H1 (cell line): ENCODE measurements around the gene TCF21. TPM values are rescaled to one million over a fixed set of nuclear protein-coding genes. Genes with fewer than 3 reads are reported as not detected.

Source experiments
- CTCF ChIA-PET: fragments of 300-600 bp; sonication (Branson Sonifier 250); formaldehyde crosslinking; loops from one replicate; lab custom pipeline; 2021; ENCODE audit not compliant: partially characterized antibody; lab: Charles Lee
- POLR2A ChIA-PET: fragments of 300-600 bp; sonication (Branson Sonifier 250); formaldehyde crosslinking; loops from one replicate; lab custom pipeline; 2021; ENCODE audit warnings: inconsistent platforms; ENCODE audit not compliant: partially characterized antibody; lab: Charles Lee
- DNase-seq, 2 experiments: peaks; one replicate each; pipeline versions ENCODE4 v3.0.0 to v3.0.0-alpha.2; 2010 to 2022; ENCODE audit warnings: low spot score in 2 of 2, low read depth in 1 of 2, mixed read lengths in 1 of 2
- FAIRE-seq: peaks from 2 replicates; lab custom pipeline; 2011; peaks lifted over from hg19 to GRCh38; lab: Jason Lieb, UNC
- H2AFZ ChIP-seq: 2 replicates; pipeline ENCODE4 v1.8.1; 2012; ENCODE audit warnings: low read length, inconsistent platforms
- H2AK5ac ChIP-seq: 2 replicates; pipeline ENCODE4 v1.6.1; 2013; ENCODE audit warnings: low read depth, low read length
- H2BK120ac ChIP-seq: replicated peaks from 2 replicates; pipeline ENCODE3; 2013; ENCODE audit warnings: low read depth, low read length, inconsistent platforms
- H2BK12ac ChIP-seq: 2 replicates; pipeline ENCODE4 v1.6.1; 2013; ENCODE audit warnings: low read depth, low read length
- H2BK15ac ChIP-seq: 2 replicates; pipeline ENCODE4 v1.6.1; 2013; ENCODE audit warnings: low read length
- H2BK20ac ChIP-seq: 2 replicates; pipeline ENCODE4 v1.6.1; 2013; ENCODE audit warnings: low read length
- H2BK5ac ChIP-seq: 2 replicates; pipeline ENCODE4 v1.6.1; 2013; ENCODE audit warnings: low read depth, low read length
- H3K14ac ChIP-seq: 2 replicates; pipeline ENCODE4 v1.6.1; 2013; ENCODE audit warnings: inconsistent platforms; ENCODE audit not compliant: insufficient read length
- H3K18ac ChIP-seq: 2 replicates; pipeline ENCODE4 v1.6.1; 2013; ENCODE audit warnings: low read length; ENCODE audit errors: extremely low read depth
- H3K23ac ChIP-seq: 2 replicates; pipeline ENCODE4 v1.6.1; 2013; ENCODE audit warnings: inconsistent platforms; ENCODE audit not compliant: insufficient read length
- H3K23me2 ChIP-seq: 2 replicates; pipeline ENCODE4 v1.6.1; 2013; ENCODE audit warnings: low read depth, low read length
- H3K27ac ChIP-seq: 2 replicates; pipeline ENCODE4 v1.6.1; 2011; ENCODE audit warnings: low read depth, low read length, inconsistent platforms
- H3K27me3 ChIP-seq, 4 experiments: replicated peaks in 1 of 4; 1 replicate in 1 of 4; 2 replicates in 3 of 4; pipeline versions ENCODE4 v1.6.1 to v1.8.1; 2011 to 2013; ENCODE audit warnings: low read length in 3 of 4, mild to moderate bottlenecking in 3 of 4, inconsistent platforms in 2 of 4, mixed read lengths in 2 of 4, moderate library complexity in 1 of 4; ENCODE audit not compliant: control insufficient read depth in 3 of 4, insufficient read depth in 3 of 4; ENCODE audit errors: extremely low read depth in 1 of 4
- H3K36me3 ChIP-seq, 4 experiments: 2 replicates each; pipeline versions ENCODE4 v1.6.1 to v1.8.1; 2011 to 2013; ENCODE audit warnings: mild to moderate bottlenecking in 4 of 4, low read length in 3 of 4, moderate library complexity in 2 of 4, control low read depth in 1 of 4, inconsistent platforms in 1 of 4; ENCODE audit not compliant: insufficient read depth in 4 of 4, control insufficient read depth in 2 of 4
- H3K4ac ChIP-seq: replicated peaks from 2 replicates; pipeline ENCODE3; 2013; ENCODE audit warnings: low read length, low read depth, mixed read lengths, inconsistent platforms; ENCODE audit not compliant: insufficient read length
- H3K4me1 ChIP-seq, 4 experiments: replicated peaks in 1 of 4; 1 replicate in 1 of 4; 2 replicates in 3 of 4; pipeline versions ENCODE4 v1.6.1 to v1.8.1; 2011 to 2013; ENCODE audit warnings: low read length in 3 of 4, inconsistent platforms in 2 of 4, mixed read lengths in 1 of 4; ENCODE audit not compliant: insufficient read depth in 4 of 4, control insufficient read depth in 3 of 4
- H3K4me2 ChIP-seq, 2 experiments: 2 replicates each; pipeline versions ENCODE4 v1.6.1 to v1.8.1; 2011 to 2013; ENCODE audit warnings: low read depth in 2 of 2, low read length in 2 of 2, control low read depth in 1 of 2, inconsistent platforms in 1 of 2, mild to moderate bottlenecking in 1 of 2; ENCODE audit not compliant: insufficient read depth in 1 of 2
- H3K4me3 ChIP-seq, 4 experiments: fragments of 200-600, 300-600 bp in 1 of 4; sonication (generic), shearing (Covaris generic), sonication (Bioruptor Twin) in 1 of 4; 2 replicates each; pipeline versions ENCODE4 v1.5.1 to v1.8.1; 2011 to 2016; ENCODE audit warnings: low read length in 4 of 4, low read depth in 3 of 4, control low read depth in 2 of 4, inconsistent platforms in 2 of 4, mild to moderate bottlenecking in 2 of 4, mixed read lengths in 1 of 4, moderate library complexity in 1 of 4; ENCODE audit not compliant: insufficient read depth in 2 of 4; ENCODE audit errors: extremely low read depth in 1 of 4
- H3K56ac ChIP-seq: replicated peaks from 2 replicates; pipeline ENCODE3; 2013; ENCODE audit warnings: low read depth, mild to moderate bottlenecking, mixed read lengths, low read length, inconsistent platforms; ENCODE audit not compliant: insufficient read length
- H3K79me1 ChIP-seq: 2 replicates; pipeline ENCODE4 v1.6.1; 2013; ENCODE audit warnings: low read depth, low read length, control low read depth
- H3K79me2 ChIP-seq, 2 experiments: 2 replicates each; pipeline versions ENCODE4 v1.6.1 to v1.8.1; 2012 to 2013; ENCODE audit warnings: low read length in 2 of 2, mild to moderate bottlenecking in 2 of 2, inconsistent platforms in 1 of 2; ENCODE audit not compliant: insufficient read depth in 2 of 2, control insufficient read depth in 1 of 2
- H3K9ac ChIP-seq, 4 experiments: replicated peaks in 1 of 4; 1 replicate in 1 of 4; 2 replicates in 3 of 4; pipeline versions ENCODE4 v1.6.1 to v1.8.1; 2011 to 2013; ENCODE audit warnings: low read depth in 3 of 4, low read length in 3 of 4, control low read depth in 2 of 4, mild to moderate bottlenecking in 2 of 4, moderate library complexity in 2 of 4, inconsistent platforms in 1 of 4; ENCODE audit errors: extremely low read depth in 1 of 4
- H3K9me3 ChIP-seq, 2 experiments: 2 replicates each; pipeline versions ENCODE4 v1.6.1 to v1.8.1; 2012 to 2013; ENCODE audit warnings: mild to moderate bottlenecking in 2 of 2, moderate library complexity in 2 of 2, control low read depth in 1 of 2, inconsistent platforms in 1 of 2, low read depth in 1 of 2, low read length in 1 of 2, mixed read lengths in 1 of 2; ENCODE audit not compliant: insufficient read depth in 2 of 2
- H4K20me1 ChIP-seq, 2 experiments: replicated peaks in 1 of 2; 2 replicates each; pipeline versions ENCODE3 to v1.8.1; 2011 to 2013; ENCODE audit warnings: inconsistent platforms in 2 of 2, low read length in 2 of 2, mild to moderate bottlenecking in 1 of 2; ENCODE audit not compliant: insufficient read depth in 2 of 2, control insufficient read depth in 1 of 2
- H4K5ac ChIP-seq: 2 replicates; pipeline ENCODE4 v1.6.1; 2013; ENCODE audit warnings: low read length, low read depth, mixed read lengths, inconsistent platforms; ENCODE audit not compliant: insufficient read length
- H4K8ac ChIP-seq: 2 replicates; pipeline ENCODE4 v1.8.0; 2013; ENCODE audit warnings: mild to moderate bottlenecking, moderate library complexity, low read length, inconsistent platforms; ENCODE audit not compliant: insufficient read depth; ENCODE audit errors: extremely low read depth
- H4K91ac ChIP-seq: replicated peaks from 2 replicates; pipeline ENCODE3; 2013; ENCODE audit warnings: low read length, mixed read lengths, inconsistent platforms; ENCODE audit not compliant: insufficient read length
- CTCF ChIP-seq, 3 experiments: IDR thresholded peaks; 1 replicate in 2 of 3; 2 replicates in 1 of 3; pipeline versions ENCODE4 v1.5.1 to v1.6.1; 2011; ENCODE audit warnings: low read length in 3 of 3, mild to moderate bottlenecking in 3 of 3, inconsistent platforms in 2 of 3, low read depth in 1 of 3, moderate library complexity in 1 of 3; ENCODE audit not compliant: insufficient read depth in 1 of 3; ENCODE audit errors: control extremely low read depth in 1 of 3
- GTF2F1 ChIP-seq: IDR thresholded peaks from 2 replicates; pipeline ENCODE4 v1.6.1; 2012; ENCODE audit warnings: low read depth, low read length, improper control_type of control experiment, borderline replicate concordance
- NANOG ChIP-seq: IDR thresholded peaks from 2 replicates; pipeline ENCODE4 v1.6.1; 2011; ENCODE audit warnings: low read length, low read depth, mild to moderate bottlenecking, inconsistent platforms; ENCODE audit not compliant: insufficient read depth, poor library complexity, severe bottlenecking
- PHF8 ChIP-seq: fragments of 200-600 bp; sonication (generic); conservative IDR thresholded peaks from 2 replicates; pipeline ENCODE4 v1.7.1; 2012; ENCODE audit warnings: low read depth, mild to moderate bottlenecking, inconsistent platforms, low read length, moderate library complexity
- POU5F1 ChIP-seq: IDR thresholded peaks from 2 replicates; pipeline ENCODE4 v1.6.1; 2011; ENCODE audit warnings: low read depth, mild to moderate bottlenecking, low read length, moderate library complexity
- RAD21 ChIP-seq, 2 experiments: IDR thresholded peaks in 1 of 2; conservative IDR thresholded peaks in 1 of 2; 2 replicates each; pipeline ENCODE4 v1.6.1; 2011; ENCODE audit warnings: low read depth in 2 of 2, low read length in 2 of 2, improper control_type of control experiment in 1 of 2, inconsistent platforms in 1 of 2, mild to moderate bottlenecking in 1 of 2, moderate library complexity in 1 of 2
- RBBP5 ChIP-seq: IDR thresholded peaks from 2 replicates; pipeline ENCODE4 v1.7.1; 2012; ENCODE audit warnings: low read depth, mild to moderate bottlenecking, inconsistent platforms, low read length, moderate library complexity, borderline replicate concordance
- SP1 ChIP-seq: IDR thresholded peaks from 2 replicates; pipeline ENCODE4 v1.6.1; 2011; ENCODE audit warnings: low read depth, low read length
- TEAD4 ChIP-seq: IDR thresholded peaks from 2 replicates; pipeline ENCODE4 v1.6.1; 2012; ENCODE audit warnings: low read depth, low read length, inconsistent platforms, mixed read lengths
- WGBS, 2 experiments: shearing (Covaris generic) in 1 of 2; methylation state at CpG; one replicate each; pipeline versions ENCODE4 v1.1.6 to v1.1.7; 2013 to 2015; ENCODE audit warnings: low lambda C conversion rate in 2 of 2, mixed read lengths in 2 of 2, inconsistent platforms in 1 of 2, low coverage in 1 of 2, missing lambda C conversion rate in 1 of 2; ENCODE audit not compliant: insufficient replicate concordance in 2 of 2, insufficient coverage in 1 of 2, insufficient read length in 1 of 2; ENCODE audit errors: extremely low coverage in 1 of 2, missing lambda C conversion rate in 1 of 2; 5-methylcytosine and 5-hydroxymethylcytosine counted together
- polyA plus RNA-seq, 7 experiments: library from polyadenylated mRNA; depleted of rRNA in 3 of 7; stranded (reverse) in 5 of 7; unstranded in 2 of 7; fragments of >200 nt in 5 of 7; fragments of 200-250 nt in 2 of 7; gene quantifications; 1 replicate in 5 of 7; 2 replicates in 1 of 7; 4 replicates in 1 of 7; pipeline versions ENCODE4 v1.2.1 to v1.2.3, GENCODE V29; 2011 to 2013; ENCODE audit warnings: missing spikeins in 2 of 7, mixed read lengths in 2 of 7
- total RNA-seq: library from RNA; stranded (reverse); fragmentation: NEBNext Ultra II Directional; extraction: Animal tissue kit (Norgen Biotek cat#: 25700); gene quantifications from 2 replicates; pipeline ENCODE4 v1.2.1, GENCODE V29; 2021

TCF21 gene
- total and polyA plus RNA-seq, 2 of the 8 experiments (the other 6 are each of a cell fraction or from before 2014, with no cell fraction given) = 0.05 to 0.09 TPM

DNA sequence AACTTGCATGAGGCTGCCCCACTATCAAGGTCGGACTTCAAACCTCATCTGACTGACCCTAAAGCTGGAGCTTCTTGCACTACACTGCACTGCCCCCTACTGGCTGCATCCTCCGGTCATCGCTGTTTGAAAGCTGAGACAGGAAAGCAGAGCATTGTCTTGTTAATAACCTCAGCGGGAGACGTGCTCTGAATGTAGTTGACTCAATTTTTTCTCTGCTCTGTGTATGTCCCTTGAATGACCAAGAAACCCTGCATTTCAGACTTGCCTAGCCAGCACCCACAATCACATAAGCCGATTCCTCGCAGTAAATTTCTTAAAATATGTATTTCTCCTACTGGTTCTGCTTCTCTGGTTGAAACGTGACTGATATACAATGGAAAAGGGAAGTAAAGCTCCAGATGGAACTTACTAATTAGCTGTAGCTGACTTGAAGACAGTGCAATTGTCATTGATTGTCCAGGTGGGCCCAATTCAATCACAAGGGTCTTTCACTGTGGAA is 27.8 kb downstream of the TCF21 start:
- H2AK5ac ChIP-seq = no peak overlapping the region
- H2BK20ac ChIP-seq = no peak overlapping the region
- 9% methylated on average over 8 of the region's 8 CpGs; no CpG with 5 or more reads in 1 of the 2 experiments for WGBS, 2 experiments
- peak overlapping the region in 3 of 4 experiments; percentile 4 to 46 (median 12); a peak in 4 of 8 replicates for H3K4me3 ChIP-seq
- H2AFZ ChIP-seq = no peak overlapping the region
- FAIRE-seq (peak; percentile 99), DNase-seq (peak; percentile 96 to 99)
- peak overlapping the region; percentile 1 to 66; a peak in 3 of 4 replicates for H3K4me2 ChIP-seq
- no peak overlapping the region for H3K23ac ChIP-seq
- H2BK5ac ChIP-seq = no peak overlapping the region; the same call in 1 of the 2 replicates
- H4K91ac ChIP-seq = no peak overlapping the region
- H2BK15ac ChIP-seq = no peak overlapping the region
- no peaks in the 10 kb centered on the region for H3K79me1 ChIP-seq
- CTCF ChIA-PET = interaction anchor here (0.8 to 5.9 kb wide), 32 partner anchors 10 to 724 kb away, joined by 3 to 62 read pairs (median 4); no protein-coding TSS in a partner anchor
- H3K79me2 ChIP-seq = no peaks in the 10 kb centered on the region
- H4K5ac ChIP-seq = no peak overlapping the region
- H2BK12ac ChIP-seq = no peak overlapping the region
- no peaks in the 10 kb centered on the region for H3K36me3 ChIP-seq
- no peak overlapping the region for H3K56ac ChIP-seq
- H3K9me3 ChIP-seq = 0 out of 4 replicates have a peak, but pooled peaks cover 0 to 4% of the 10 kb centered on the region in 2 experiments
- H3K4ac ChIP-seq = no peak overlapping the region
- POLR2A ChIA-PET = interaction anchor here (1.0 to 1.7 kb wide), 2 partner anchors 347 to 1102 kb away, joined by 5 to 8 read pairs; partner anchors contain the start of gene RPS12
- no peak overlapping the region for H3K9ac ChIP-seq
- H4K20me1 ChIP-seq = no peaks in the 10 kb centered on the region
- no peak overlapping the region for H3K18ac ChIP-seq
- H4K8ac ChIP-seq = no peak overlapping the region
- H3K4me1 ChIP-seq = peaks cover 0 to 7% (median 3%) of the 10 kb centered on the region in 4 experiments; a peak in 6 of 7 replicates
- H3K27me3 ChIP-seq = no peaks in the 10 kb centered on the region
- no peak overlapping the region; the same call in 1 of the 2 replicates for H3K27ac ChIP-seq
- H3K23me2 ChIP-seq = no peaks in the 10 kb centered on the region
- H3K14ac ChIP-seq = no peak overlapping the region
- H2BK120ac ChIP-seq = no peak overlapping the region
- TF ChIP-seq GTF2F1 (0 out of 2 replicates have a peak, but pooled peaks have one; percentile 36), RAD21 (IDR thresholded peaks at IDR 0.05 in 1 of 2, conservative IDR thresholded peaks at IDR 0.05 in 1 of 2; ENCODE audit: low read depth in 2 of 2, low read length in 2 of 2) (peak; percentile 96 to 98), RBBP5 (no peak), TEAD4 (peak; percentile 51; the same call in 1 of the 2 replicates), PHF8 (no peak), SP1 (peak; percentile 57; the same call in 1 of the 2 replicates), CTCF (IDR thresholded peaks at IDR 0.05; ENCODE audit: control extremely low read depth in 1 of 3, insufficient read depth in 1 of 3, low read depth in 1 of 3, low read length in 3 of 3) (peak; percentile 86 to 97 (median 87)), POU5F1 (peak; percentile 44; the same call in 1 of the 2 replicates), NANOG (peak; percentile 43)
